Inferior parietal cortex (tissue), 1 donor: Measurements from ENCODE around the gene MESP1.
"Not testable (repeated sequence)": the region's sequence is repeated elsewhere in the genome, so short reads cannot be mapped to it uniquely, and the experiment has no call there.

Experiments
- DNase-seq: peaks from one replicate; pipeline ENCODE4 v3.0.0-alpha.2; 2016; ENCODE audit errors: extremely low spot score

Gene MESP1, protein sequence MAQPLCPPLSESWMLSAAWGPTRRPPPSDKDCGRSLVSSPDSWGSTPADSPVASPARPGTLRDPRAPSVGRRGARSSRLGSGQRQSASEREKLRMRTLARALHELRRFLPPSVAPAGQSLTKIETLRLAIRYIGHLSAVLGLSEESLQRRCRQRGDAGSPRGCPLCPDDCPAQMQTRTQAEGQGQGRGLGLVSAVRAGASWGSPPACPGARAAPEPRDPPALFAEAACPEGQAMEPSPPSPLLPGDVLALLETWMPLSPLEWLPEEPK

DNA sequence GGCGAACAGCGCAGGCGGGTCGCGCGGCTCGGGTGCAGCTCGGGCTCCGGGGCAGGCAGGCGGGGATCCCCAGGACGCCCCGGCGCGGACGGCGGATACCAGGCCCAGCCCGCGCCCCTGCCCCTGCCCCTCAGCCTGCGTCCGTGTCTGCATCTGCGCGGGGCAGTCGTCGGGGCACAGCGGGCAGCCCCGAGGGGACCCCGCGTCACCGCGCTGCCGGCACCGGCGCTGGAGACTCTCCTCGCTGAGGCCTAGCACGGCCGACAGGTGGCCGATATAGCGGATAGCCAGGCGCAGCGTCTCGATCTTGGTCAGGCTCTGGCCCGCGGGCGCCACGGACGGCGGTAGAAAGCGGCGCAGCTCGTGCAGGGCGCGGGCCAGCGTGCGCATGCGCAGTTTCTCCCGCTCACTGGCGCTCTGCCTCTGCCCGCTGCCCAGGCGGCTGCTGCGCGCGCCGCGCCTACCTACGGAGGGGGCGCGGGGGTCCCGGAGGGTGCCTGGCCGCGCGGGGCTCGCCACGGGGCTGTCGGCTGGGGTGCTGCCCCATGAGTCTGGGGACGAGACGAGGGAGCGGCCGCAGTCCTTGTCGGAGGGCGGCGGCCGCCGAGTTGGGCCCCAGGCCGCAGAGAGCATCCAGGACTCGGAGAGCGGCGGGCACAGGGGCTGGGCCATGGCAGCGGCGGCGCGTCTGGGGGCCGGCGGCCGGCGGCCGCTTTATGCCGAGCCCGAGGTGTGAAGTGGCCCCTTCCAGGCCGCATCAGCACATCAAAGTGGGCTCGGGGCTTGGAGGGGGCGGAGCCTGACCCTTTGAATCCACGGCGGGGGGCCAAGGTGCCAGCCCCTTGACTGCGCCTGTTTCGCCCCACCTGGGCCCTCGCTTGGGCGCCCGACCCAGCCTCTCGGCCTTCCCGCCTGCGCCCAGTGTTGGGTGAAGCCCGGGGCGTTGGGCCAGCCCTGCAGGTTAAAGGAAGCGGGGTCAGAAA is at the start of gene MESP1:
MESP1 (minus strand) TSS at position 690 of the 983 bp plus-strand sequence; CDS start at position 672, 18 bp downstream.
- peak; percentile 83 for DNase-seq

DNA sequence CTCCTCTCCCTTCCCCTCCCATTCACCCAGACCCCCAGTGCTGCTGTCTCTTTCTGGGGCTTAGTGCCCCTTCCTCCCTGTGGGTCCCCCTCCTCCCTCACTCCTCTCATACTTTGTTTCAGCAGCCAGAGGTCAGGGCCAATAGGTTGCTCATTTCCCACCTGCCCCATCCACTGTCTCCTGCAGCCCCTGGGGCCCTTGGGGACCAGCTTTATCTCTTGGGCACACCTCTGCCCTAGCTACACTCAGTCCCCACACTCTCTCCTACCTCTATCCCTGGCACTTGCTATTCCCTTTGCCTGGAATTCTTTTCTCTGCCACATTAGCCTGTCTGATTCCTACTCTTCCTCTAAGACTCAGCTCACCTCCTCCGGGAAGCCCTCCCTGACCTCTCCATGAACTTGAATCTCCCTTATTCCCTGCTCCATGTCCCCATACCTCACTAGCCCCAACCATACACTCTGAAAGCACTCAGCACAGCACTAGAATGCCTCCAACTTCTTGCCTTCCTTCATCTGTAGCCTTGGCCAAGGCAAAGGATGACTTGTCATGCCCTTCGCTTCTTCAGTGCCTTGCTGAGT is 49.0 kb upstream of the MESP1 start:
- no peak for DNase-seq

DNA sequence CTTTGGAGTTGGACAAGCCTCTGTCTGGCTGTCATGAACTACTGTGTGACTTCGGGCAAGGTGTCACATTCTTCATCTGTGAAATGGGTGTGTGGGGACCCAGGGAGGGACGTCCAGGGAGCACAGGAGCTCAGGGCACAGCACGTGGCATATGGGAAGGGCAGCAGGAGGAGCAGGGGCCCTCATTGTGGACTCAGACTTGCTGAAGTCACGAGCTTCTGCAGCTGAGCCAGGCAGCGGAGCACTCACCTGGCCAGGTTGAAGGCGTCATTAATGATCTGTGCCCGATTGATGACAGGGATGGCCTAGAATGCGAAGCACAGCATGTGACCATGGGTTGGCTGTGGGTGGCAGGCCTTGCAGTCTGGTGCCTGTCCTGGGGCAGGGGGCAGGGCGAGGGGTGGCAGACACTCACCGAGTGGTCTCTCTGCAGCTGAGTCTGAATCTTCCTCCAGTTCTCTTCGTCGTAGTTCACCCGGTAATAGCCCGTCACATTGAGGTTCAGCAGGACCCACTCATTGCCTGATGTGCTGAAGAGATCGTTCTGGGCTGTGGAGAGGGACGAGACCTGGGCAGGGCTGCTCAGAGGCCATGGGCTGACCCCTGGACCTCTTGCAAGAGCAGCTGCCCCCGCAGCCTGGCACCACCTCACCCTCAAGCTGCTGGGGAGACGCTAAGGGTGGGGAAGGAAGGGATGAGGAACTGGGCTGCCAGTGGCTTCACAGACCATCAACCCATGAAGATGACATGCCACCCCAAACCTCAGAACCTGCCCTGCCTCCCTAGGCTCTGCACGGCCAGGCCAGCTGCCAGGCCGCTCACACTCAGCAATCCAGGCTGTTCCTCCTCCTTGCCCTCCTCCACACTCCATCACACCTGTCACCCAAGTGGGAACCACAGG is 48.2 kb upstream of the MESP1 start:
- DNase-seq, result no peak

DNA sequence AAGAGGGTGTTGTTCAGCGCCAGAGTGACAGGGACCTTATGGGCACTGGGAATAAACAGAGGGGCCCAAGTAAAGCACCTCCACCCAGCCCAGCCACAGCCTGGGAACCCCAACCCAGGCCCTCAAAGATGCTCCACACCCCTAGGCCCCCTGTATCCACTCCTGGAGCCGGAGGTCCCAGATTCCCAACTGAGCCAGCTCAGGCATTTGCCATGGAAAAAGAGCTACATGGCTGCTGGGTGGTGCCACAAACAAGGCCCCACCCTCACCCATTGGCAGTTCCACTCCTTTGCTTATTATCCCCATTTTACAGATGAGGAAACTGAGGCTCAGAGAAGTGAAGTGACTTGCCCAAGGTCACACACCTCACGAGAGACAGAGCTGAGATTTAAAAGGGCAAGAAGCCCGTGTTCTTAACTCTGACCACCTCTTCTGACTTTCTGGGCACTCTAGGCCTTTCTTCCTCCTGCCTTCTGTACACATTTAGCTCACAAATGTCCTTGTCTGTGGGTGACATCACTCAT is 46.7 kb upstream of the MESP1 start:
- DNase-seq, result no peak

DNA sequence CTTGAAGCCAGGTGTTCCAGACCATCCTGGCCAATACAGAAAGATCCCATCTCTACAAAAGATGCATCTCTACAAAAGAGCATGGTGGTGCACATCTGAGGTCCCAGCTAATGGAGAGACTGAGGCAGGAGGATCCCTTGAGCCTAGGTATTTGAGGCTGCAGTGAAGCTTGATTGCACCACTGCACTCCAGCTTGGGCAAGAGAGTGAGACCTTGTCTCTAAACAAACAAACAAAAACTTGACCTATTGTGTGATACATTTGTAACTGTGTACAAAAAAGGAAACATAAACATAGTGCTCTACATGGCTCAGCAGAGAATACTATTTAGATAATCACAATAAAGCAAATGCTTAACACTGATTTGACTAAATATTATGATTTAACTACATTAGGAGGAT is 44.9 kb upstream of the MESP1 start:
- DNase-seq, result no peak

DNA sequence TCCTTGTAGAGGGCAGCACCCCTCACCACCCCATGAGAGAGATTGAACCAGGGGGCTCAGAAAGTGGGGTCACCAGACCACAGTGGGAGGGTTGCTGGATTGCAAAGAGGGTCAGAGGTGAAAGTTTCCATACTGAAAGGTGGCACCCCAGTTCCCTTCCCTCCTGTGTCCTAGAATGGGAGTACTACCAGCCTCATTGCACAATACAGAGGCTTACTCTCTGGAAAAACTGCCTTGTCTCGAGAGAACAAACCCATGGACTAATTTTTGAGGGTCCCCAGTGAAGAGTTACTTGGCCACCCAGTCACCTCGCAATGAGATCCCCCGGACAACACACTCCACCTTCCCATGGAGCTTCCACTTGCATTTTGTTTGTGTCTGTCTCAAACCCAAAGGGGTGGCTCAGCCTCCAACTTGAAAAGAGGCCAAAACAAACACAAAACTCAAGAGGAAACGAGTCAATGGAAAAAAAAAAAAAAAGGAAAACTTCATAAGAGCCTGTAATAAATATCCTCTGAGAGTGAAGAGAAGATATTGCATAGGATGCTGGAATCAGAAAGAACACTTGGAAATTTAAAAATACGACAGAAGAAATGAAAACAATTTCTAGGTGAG is 43.7 kb upstream of the MESP1 start:
- no peak for DNase-seq

DNA sequence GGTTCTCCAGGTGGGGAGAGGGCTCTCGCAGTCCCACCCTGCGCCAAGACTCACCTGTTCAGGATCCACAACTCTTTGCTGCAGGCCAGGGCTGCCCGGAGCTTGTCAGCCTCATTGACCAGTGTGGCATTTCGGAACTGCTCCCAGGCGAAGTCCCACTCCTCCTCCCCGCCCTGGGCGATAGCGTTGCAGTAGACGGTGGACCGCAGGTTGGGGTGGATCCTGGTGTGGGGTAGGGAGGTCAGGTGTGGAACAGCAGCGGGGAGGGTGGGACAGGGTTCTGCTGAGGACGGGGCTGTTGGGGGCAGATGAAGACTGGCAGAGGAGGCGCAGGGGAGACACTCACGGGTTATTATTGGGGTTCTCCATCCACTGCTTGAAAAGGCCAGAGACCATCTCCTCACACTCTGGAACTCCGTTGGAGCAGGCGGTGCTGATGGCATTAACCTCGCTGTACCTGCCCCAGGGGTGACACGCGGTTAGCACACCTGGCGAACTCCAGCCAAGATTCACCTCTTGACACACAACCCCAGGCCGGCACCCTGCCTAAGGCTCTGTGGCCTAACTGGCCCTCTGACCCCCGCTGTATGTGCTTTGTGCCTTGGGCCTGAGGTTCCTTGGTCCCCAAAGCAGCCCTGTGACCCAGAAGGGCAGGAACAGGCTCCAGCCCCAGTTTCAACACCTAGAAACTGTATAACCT is 41.2 kb upstream of the MESP1 start:
- no peak for DNase-seq

DNA sequence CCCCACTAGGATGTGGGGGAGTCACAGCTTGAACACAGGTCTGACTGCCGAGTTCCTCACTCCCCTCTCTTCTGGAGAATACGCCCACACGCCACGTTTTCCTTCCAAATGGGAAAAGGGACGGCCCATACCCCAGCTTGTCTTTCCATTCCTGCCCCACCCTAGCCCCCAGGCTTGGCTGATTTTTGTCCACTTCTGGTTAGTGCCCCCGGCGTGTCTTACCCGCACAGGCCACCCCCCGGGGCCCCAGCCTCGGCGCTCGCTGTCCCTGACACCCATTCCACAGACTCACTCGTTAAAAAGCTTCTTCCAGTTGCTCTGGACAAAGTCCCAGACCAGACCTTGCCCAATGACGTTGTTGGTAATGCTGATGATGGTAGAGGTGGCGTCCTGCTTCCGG is 39.6 kb upstream of the MESP1 start:
- DNase-seq, result no peak

DNA sequence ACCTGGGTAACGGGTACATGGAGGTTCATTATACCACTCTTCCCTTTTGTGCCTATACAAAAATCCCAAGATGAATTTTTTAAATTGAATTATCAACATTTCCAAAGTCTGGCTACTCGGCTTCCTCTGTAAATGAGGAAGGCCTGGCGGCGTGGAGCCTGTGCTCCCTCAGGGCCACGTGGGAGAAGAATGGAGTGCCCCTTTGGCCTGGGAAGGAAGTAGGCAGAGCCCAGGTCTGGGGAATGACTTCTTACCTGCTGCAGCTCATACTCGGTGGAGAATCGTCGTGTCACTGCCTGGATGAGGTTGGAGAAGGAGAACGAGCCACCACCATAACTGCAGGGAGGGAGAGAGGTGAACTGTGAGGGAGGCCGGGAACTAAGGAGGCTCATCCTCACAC is 39.2 kb upstream of the MESP1 start:
- no peak for DNase-seq

DNA sequence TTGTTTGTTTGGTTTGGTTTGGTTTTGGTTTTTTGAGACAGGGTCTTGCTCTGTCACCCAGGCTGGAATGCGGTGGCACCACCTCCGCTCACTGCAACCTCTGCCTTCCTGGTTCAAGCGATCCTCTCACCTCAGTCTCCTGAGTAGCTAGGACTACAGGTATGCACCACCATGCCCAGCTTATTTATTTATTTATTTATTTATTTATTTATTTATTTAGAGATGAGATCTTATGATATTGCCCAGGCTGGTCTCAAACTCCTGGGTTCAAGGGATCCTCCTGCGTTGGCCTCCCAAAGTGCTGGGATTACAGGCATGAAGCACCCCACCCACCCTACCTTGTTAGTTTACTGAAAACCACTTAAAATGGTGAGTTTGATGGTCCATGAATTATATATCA is 37.5 kb upstream of the MESP1 start:
- not testable (repeated sequence) for DNase-seq

DNA sequence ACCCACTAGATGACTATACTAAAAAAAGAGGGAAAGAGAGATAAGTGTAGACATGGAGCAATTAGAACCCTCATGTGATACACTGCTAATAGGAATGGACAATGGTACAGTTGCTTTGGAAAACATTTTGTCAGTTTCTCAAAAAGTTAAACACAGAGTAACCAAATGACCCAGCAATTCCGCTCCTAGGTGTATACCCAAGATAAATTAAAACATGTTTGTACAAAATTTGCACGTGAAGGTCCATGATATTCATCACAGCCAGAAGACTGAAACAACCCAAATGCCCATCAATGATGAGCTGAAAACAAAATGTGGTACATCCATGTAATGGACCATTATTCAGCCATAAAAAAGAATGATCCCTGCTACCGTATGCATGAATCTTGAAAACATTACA is 36.9 kb upstream of the MESP1 start:
- no peak for DNase-seq

DNA sequence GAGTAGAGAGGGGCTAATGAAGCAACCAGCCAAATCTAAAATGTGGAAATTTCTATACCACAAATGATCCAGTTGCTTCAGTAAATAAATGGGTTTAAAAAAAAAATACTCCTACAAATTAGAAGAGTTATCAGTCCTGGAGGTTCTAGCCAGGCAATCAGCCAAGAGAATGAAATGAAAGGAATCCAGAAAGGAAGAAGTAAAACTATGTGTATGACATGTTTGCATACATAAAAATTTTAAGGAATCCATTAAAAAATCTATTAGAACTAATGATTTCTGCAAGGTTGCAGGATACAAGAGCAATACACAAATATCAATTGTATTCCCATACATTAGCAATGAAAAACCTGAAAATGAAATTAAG is 34.7 kb upstream of the MESP1 start:
- DNase-seq, result no peak

DNA sequence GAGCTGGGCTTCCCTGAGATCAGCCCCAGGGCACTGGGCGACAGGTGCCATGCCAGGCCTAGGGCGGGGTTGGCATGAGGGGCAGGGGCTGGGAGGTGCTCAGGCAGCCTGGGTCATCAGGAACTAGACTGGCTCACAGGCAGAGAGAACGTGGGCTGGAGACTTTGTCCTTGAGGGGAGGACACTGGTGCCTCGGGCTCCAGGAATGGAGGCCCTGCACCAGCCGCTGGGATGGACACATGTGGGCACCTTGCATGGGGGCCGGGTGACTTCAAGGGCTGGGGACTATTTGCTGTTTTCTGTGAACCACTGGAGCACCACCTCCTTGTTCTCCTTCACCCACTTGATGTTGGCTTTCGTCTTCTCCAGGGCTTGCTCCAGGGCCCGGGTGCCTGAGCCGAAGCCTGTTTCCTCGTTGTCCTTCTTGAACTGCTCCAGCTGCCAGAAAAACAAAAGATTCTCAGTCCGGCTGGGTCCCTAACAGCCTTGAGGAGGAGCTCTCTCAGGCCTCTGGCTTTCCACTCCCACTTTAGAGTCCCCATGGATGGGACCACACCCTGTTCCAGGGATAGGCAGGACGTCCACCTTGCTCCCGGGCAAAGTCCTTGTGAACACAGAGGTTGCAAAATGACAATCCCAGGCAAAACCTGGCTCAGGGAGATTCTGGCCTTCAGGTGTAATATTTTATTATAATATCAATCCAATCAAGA is 34.2 kb upstream of the MESP1 start:
- no peak for DNase-seq

DNA sequence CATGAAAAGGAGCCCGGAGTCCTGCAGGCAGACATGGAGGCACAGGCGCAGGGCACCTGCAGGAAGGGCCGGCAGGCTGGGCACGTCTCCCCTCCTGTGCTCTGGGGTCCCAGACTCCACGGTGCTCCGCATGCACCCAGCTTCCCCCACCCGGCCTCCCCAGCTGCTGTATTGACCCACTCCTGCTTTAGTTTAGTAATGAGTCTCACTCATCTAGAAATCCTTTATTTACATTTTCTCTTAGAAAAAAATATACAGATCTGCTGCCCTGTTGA is 33.6 kb upstream of the MESP1 start:
- DNase-seq, result no peak

DNA sequence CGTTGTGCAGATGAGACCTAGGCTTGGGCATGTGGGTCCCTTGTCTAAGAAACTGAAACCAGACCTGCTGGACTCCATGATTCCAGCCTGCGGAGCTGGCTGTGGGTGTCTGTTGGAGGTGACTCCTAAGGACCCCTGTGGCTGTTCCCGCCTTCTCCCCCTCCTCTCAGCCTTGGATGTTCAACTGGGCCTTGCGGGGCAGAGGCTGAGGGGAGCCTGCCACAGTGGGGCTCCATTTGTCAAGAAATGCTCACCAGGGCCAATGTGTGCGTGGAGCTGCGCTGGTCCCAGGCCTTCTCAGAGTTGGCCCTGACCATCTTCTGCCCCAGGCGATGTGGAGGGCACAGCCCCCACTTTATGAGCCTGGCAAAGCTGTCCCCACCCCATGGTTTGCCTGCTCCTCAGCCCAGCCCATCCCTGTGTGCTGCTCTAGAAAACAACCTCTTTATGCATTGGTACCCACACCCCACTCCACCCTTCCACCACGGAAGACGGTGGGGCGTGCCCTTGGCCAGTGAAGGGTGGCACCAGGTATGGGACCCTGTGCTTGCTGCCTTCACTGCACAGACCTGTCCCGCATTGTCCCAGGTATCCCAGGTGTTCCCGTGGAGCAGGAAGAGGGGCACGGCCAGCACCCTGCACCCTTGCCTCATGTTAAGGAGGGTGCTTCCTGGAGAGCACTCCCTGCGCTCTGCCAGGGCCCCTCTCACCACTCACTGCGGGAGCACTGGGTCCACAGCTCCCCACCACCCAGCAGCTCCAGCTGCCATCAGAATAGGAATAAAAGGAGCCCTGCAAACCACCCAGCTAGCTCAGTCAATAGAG is 33.0 kb upstream of the MESP1 start:
- DNase-seq, result no peak

DNA sequence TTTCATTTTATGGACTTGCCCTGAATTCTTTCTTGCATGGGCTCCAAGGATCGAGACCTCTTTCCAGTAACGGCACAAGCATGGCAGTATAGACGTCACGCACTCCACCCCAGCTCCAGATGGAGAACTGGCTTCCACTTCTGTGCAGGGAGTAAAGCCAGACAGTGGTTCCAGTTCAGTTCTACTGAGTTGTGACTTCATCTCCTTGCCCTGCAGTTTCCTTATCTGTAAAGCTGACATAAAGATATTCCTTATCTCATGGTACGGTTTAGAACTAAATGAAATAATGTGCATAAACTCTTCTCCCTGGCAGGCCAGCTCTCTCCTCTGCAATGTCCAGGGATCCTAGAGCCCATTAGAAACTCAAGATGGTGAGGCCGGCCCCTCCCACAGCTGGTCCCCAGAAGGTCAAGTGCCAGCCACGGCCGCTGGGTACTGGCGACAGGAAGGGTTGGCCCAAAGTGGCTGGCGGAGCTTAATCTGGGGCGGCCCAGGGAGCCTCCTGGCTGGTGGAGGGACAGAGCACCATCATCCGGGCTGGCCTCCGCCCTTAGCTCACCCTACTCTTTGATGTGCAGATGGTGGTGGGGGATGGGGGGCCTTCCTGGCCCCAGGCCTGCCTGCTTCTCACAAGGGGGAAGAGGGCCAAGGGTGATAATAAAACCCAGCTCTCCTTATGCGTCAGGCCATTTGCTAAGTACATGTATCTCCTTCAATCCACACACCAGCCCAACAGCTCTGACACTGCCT is 32.2 kb upstream of the MESP1 start:
- DNase-seq, result no peak

DNA sequence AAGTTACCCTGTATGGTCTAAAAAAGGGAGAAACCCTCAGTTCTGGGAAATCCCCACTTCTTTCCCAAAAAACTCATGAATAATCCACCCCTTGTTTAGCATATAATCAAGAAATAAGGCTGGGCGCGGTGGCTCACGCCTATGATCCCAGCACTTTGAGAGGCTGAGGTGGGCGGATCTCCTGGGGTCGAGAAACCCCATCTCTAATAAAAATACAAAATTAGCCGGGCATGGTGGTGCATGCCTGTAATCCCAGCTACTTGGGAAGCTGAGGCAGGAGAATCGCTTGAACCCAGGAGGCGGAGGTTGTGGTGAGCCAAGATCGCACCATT is 31.5 kb upstream of the MESP1 start:
- DNase-seq, result not testable (repeated sequence)

DNA sequence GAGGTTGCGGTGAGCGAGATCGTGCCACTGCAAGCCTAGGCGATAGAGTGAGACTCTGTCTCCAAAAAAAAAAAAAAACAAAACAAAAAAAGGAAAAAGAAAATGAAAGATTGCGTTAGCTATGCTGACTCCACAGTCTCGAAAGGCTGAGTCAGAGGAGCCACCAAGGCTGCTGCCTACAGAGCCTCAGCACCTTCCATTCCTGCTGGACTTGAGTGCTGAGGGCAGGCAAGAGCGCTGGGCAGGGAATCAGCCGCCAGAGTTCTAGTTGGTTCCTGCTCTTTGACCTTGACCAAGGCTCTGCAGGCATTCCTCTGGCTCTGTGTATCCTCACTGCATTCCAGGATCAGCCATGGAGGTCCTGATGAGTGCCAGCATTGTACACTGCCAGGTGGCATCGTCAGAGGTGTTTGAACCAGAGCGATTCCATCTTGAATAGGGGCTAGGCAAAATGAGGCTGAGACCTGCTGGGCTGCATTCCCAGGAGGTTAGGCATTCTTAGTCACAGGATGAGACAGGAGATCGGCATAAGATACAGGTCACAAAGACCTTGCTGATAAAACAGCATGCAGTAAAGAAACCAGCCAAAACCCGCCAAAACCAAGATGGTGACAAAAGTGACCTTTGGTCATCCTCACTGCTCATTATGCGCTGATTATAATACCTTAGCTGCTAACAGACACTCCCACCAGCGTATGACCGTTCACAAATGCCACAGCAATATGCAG is 31.0 kb upstream of the MESP1 start:
- no peak for DNase-seq
